Measurements from ENCODE around the gene SUSD3. TPM values are rescaled to one million over a fixed set of nuclear protein-coding genes. Genes with fewer than 3 reads are reported as not detected.

The SUSD3 gene
- total RNA-seq, 2 donors from 2014 or later, result 1.6 to 11.8 TPM

DNA sequence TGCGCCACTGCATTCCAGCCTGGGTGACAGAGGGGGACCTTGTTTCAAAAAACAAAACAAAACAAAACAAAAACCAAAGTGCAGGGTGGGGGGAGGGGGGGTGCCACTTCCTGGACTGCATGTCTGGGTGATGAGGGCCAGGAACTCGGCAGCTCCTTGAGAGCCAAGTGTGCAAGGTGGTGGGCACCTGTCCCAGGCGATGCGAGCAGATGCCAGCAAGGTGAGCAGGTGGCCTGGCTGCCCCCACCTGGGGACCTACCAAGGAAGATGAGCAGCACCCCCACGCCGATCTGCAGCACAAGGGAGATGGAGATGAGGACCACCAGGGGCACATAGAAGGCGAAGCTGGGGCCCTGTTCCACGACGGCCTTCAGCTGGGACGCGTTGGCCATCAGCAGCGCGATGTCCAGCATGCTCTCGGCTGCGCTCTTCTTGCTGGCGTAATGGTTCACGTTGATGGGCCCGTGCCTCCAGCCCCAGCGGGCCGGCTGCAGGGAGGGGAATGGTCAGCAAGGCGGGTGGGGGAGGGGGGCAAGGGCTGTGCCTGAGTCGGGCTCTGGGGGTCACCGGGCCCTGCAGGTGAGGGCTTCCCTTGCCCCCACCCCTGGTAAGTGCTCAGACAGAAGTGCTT, 67.8 kb downstream of the SUSD3 start:
- peak overlapping the region; percentile 74 to 75 for H3K27ac ChIP-seq
- TF ChIP-seq, protein P1, sequence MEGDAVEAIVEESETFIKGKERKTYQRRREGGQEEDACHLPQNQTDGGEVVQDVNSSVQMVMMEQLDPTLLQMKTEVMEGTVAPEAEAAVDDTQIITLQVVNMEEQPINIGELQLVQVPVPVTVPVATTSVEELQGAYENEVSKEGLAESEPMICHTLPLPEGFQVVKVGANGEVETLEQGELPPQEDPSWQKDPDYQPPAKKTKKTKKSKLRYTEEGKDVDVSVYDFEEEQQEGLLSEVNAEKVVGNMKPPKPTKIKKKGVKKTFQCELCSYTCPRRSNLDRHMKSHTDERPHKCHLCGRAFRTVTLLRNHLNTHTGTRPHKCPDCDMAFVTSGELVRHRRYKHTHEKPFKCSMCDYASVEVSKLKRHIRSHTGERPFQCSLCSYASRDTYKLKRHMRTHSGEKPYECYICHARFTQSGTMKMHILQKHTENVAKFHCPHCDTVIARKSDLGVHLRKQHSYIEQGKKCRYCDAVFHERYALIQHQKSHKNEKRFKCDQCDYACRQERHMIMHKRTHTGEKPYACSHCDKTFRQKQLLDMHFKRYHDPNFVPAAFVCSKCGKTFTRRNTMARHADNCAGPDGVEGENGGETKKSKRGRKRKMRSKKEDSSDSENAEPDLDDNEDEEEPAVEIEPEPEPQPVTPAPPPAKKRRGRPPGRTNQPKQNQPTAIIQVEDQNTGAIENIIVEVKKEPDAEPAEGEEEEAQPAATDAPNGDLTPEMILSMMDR (IDR thresholded peaks at IDR 0.05), result no peak
- H3K9me3 ChIP-seq, result no peaks in the 10 kb centered on the region
- peaks cover 0 to 54% of the 10 kb centered on the region in 2 donors for H3K4me1 ChIP-seq
- peaks cover 38% of the 10 kb centered on the region for H3K36me3 ChIP-seq
- DNase-seq (ENCODE audit: low spot score), result no peak
- H3K4me3 ChIP-seq, result no peak overlapping the region
- no peaks in the 10 kb centered on the region for H3K27me3 ChIP-seq

DNA sequence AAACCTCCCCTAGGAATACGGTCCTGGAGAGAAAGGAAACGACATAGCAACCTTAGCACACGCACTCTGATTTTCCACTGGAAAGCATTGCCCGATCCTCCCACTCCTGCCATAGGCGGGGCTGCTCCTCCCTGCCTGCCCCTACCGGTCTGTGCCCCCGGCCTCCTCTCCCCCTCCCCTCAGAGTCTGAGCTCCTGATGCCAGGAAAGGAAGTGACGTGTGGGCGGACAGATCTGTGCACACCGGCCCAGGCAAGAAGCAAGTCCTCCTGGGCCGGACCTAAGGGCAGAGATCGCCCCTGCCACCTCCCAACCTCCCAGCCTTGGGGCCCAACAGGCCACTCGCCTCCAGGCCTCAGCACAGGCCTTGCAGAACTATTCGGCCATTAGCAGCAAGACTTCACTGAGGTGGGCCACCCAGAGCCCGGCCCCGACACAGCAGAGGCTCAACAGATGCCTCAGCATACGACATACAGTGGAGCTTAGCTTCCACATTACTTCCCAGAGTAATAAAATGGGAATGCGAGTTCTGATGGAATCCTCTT, 68.4 kb downstream of the SUSD3 start:
- Histone ChIP-seq H3K27me3 (no peaks in the 10 kb centered on the region), H3K36me3 (peaks cover 31% of the 10 kb centered on the region), H3K9me3 (no peaks in the 10 kb centered on the region), H3K27ac (peak overlapping the region; percentile 74 to 75), H3K4me3 (no peak overlapping the region), H3K4me1 (peaks cover 0 to 59% of the 10 kb centered on the region in 2 donors)
- TF ChIP-seq, protein P1 (IDR thresholded peaks at IDR 0.05), result no peak
- no peak for DNase-seq (ENCODE audit: low spot score)

DNA sequence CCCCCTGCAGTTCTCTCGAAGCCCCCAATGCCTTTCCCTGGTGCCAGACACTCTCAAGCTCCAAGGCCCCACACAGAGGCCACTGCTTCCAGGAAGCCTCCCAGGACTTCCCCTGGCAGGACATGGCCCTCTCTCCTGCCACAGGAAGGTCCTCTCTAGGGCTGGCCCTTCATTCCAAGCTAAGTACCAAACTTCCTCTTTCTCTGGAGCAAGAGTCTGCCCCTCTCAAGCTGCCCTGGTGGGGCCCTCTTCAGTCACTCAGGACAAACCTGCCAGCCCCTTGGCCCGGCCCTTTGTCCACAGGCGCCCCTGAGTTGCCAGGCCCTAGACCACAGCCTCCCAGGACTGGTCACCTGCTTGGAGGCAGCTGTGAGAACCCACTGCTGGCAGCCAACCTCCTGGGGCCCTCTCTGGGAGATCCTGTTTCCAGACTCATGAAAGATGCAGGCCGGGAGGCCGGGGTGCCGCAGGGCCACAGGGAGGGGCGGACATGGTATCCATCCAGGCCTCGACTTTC, 69.0 kb downstream of the SUSD3 start:
- DNase-seq (ENCODE audit: low spot score), result no peak

DNA sequence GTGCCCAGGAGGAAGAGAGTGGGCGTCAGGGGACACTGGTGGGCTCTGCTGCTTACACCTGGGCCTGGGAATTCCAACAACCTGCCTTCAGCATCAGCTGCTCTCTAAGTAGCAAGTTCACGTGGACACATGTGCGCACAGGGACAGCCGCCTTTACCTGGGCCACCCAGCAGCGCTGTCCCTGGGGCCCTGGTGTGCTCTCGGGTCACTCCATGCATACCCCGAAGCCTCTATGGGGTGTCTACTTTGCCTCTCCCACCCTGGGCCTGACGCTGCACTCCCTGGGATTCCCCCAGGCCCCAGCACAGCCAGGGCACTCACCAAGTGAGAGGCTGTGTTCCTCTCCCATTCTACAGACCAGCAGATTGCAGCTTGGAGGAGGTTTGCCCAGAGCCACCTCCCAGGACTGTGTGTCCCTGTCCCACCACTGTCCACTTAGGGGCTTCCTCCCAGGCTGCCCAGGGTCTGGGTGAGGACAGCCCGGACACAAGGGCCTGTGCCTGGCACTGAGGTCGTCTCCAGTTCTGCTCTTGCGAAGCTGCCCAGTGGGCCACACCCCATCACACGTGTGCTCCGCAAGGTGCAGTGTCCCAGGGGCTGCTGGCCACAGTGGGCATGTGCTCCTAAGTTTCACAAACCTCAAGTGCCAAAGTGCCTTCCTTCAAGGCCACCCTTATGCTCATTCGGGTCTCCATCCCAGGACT, 69.7 kb downstream of the SUSD3 start:
- TF ChIP-seq, protein P1 (IDR thresholded peaks at IDR 0.05), result no peak
- DNase-seq (ENCODE audit: low spot score), result no peak
- no peaks in the 10 kb centered on the region for H3K9me3 ChIP-seq
- H3K4me3 ChIP-seq, result no peak overlapping the region
- H3K36me3 ChIP-seq, result peaks cover 28% of the 10 kb centered on the region
- peaks cover 0 to 72% of the 10 kb centered on the region in 2 donors for H3K4me1 ChIP-seq
- H3K27me3 ChIP-seq, result no peaks in the 10 kb centered on the region
- H3K27ac ChIP-seq, result peak overlapping the region; percentile 75 to 97

More for the DNA sequence above, 69.0 kb downstream of the SUSD3 start:
- TF ChIP-seq, protein P1 (IDR thresholded peaks at IDR 0.05), result no peak
- Histone ChIP-seq H3K27ac (peak overlapping the region; percentile 74 to 75), H3K4me1 (peaks cover 0 to 65% of the 10 kb centered on the region in 2 donors), H3K9me3 (no peaks in the 10 kb centered on the region), H3K27me3 (no peaks in the 10 kb centered on the region), H3K36me3 (peaks cover 29% of the 10 kb centered on the region), H3K4me3 (no peak overlapping the region)

DNA sequence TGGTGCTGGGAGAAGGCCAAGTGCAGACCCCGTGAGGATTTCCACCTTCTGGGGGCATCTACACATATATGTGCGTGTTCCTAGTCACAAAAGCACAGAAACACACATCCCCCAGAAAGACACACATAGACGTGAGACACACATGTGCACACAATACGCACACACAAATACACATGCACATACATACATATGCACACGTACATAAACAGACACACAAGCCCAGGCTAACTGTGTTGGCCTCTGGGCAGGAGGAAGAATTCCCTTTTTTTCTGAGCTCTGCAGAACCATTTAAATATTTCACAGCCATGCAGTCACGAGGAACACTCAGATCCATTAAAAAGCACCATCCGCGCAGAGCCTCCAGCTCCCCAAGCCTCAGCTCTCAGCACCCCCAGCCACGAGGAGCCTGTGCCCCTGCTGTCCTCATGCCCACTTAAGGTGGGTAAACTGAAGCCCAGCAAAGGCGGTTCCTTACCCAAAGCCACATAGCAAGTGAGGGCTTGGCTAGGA, 70.3 kb downstream of the SUSD3 start:
- TF ChIP-seq, protein P1 (IDR thresholded peaks at IDR 0.05), result no peak
- DNase-seq (ENCODE audit: low spot score), result no peak
- Histone ChIP-seq H3K4me1 (peaks cover 0 to 76% of the 10 kb centered on the region in 2 donors), H3K9me3 (no peaks in the 10 kb centered on the region), H3K4me3 (no peak overlapping the region), H3K27me3 (no peaks in the 10 kb centered on the region), H3K27ac (peak overlapping the region; percentile 97 to 99), H3K36me3 (peaks cover 21% of the 10 kb centered on the region)
